A549 (cell line): ENCODE results near the gene GPR139.

Experiments
- CBX8 ChIP-seq: fragments of 200-600 bp; sonication (generic); IDR thresholded peaks from 2 replicates; pipeline ENCODE4 v1.6.1; 2016
- NFE2L2 ChIP-seq: fragments of 150-350 bp; conservative IDR thresholded peaks from 2 replicates; pipeline ENCODE4 v1.6.1; 2014; ENCODE audit warnings: low read length
- POLR2AphosphoS2 ChIP-seq: conservative IDR thresholded peaks from 2 replicates; pipeline ENCODE4 v1.6.1; 2012; ENCODE audit warnings: low read length, improper control_type of control experiment, inconsistent platforms
- TF ChIP-seq, protein P1 (sequence below): fragments of >200 bp; sonication (Bioruptor Twin); formaldehyde crosslinking; IDR thresholded peaks from 3 replicates; pipeline ENCODE4 v1.5.1; 2016

DNA sequence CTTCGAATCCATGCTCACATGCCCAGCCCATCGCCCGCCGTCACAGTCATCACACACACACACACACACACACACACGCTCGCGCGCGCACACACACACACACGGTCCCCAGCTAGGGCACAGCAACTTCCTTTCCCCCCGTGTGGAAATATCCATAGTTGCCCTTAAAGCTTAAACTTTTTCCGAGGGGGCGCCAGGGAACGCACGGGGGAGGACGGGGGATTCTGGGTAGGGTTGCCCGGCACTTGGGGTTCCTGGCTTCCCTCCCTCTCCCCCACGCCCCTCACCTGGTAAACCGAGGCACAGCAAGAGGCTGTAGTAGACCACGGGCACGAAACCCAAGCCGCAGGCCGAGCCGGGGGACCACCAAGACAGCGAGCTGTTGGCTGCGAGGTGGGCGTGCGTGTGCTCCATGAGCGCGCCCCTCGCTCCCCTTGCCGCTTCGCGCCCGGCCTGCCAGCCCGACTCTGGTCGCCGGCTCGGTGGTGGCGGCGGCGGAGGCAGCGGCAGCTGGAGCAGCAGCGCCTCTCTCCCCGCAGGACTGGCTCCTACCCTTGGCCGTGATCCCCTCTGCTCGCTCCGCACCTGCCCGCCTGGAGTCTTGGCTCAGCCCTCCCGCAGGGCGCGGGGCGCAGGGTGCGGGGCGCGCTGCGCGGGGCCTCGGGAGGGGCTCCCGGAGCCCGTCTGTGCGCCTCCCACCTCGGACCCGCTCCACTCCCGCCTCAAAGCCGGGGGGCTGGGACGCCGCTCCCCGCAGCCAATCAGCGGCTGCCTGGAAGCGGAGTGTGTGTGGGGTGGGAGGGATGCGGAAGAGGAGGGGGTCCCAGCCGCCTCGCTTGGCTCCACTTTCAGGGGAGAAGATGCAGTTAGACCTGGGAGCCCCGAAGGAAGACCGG lies at the start of gene GPR139:
- TF ChIP-seq, protein P1, sequence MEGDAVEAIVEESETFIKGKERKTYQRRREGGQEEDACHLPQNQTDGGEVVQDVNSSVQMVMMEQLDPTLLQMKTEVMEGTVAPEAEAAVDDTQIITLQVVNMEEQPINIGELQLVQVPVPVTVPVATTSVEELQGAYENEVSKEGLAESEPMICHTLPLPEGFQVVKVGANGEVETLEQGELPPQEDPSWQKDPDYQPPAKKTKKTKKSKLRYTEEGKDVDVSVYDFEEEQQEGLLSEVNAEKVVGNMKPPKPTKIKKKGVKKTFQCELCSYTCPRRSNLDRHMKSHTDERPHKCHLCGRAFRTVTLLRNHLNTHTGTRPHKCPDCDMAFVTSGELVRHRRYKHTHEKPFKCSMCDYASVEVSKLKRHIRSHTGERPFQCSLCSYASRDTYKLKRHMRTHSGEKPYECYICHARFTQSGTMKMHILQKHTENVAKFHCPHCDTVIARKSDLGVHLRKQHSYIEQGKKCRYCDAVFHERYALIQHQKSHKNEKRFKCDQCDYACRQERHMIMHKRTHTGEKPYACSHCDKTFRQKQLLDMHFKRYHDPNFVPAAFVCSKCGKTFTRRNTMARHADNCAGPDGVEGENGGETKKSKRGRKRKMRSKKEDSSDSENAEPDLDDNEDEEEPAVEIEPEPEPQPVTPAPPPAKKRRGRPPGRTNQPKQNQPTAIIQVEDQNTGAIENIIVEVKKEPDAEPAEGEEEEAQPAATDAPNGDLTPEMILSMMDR = no peak
- TF ChIP-seq CBX8 (no peak), POLR2AphosphoS2 (no peak), NFE2L2 (no peak)
